Measurements from ENCODE around the gene PAQR8.
"Not testable (repeated sequence)": the region's sequence is repeated elsewhere in the genome, so short reads cannot be mapped to it uniquely, and the experiment has no call there.

Gene PAQR8

DNA sequence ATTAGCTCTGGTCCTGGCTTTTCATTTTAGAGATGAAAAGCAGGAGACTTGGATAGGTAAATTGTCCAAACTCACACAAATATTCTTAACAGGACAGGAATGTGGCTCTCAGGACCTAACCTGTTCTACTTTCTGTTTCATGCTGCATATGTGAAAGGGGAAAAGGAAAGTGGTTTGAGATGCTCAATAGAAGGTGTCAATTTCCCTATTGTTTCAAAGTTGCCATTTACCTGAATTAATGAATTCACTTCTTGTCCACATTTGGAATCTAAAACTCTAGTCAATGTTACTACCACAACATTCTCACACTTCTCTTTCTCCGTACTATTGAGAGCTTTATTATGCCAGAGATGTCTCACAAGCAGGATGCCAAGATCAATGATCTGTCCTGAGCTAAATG, 53.4 kb downstream of the PAQR8 start:
- no peak for DNase-seq

DNA sequence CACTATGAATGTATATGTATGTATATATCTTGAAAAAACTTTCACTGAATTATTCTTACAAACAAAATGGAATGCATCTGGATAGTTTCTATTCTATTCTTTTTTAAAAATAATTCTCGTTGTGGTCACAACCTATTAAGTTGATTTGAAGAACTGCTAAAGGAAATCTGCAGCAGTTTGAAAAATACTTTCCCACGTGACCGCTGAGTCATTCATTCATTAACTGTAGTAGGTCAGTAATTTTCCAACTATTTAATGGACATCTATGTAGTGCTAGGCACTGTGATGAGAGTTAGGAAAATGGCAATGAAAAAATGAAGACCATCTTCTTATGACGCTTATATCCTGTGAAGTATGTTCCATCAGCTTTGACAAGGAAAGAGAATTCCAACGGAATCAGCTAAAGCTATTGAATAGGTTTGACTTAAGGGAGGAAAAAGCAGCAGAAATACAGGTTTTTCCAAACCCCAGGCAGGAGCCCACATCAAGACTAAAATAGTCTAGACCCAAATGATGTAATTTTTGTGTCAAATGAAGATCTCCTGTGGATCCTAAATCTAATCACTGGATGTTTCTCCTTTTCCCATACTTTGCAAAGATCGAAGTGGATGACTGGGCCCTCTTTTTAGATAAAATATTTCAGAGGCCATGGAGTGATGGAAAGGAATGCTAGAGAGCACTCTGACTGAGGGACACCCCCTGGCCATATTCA, 54.1 kb downstream of the PAQR8 start:
- DNase-seq: no peak

DNA sequence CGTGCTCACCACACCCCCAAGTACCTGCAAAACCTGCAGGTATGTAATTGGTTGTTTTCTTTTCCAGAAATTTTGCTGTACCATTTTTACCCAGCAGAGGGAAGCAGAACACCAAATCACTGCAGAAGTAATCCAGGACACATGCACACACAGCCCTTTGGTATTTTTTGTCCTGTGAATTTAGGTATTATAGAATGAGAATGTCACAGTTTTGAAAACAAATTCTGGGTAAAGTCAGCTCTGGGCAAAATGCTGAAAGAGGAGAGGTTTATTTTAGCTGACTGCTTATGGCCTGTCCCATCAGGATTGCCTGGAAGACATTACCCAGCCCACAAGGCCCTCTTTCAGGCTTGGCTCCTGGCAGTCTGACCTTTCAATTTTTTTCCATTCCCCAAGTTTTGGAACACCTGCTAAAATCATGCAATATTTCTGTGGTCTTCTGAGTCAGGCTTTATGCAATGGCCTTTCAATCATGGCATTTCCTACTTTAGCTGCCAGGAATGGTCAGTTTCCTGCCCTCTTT, 54.7 kb downstream of the PAQR8 start:
- DNase-seq: no peak

DNA sequence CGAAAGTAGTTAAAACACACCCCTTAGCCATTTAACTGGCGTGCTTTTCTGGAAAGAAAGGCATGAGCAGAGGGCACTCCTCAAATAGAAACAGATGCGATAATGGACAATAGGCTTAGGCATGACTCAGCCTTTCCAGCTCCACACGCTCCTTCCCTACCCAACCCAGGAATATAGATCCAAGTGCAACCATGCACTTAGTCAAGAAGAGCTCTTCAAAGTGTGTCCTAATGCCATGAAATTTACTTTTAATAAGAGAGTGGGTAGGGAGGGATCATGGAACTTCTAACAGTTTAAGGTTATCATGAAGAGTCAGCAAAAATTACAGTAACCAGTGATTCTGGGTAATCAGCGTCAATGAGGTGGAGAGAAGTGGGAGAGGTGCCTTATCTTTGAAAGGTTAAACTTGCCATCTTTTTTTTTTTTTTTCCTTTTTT, 55.7 kb downstream of the PAQR8 start:
- DNase-seq: no peak

DNA sequence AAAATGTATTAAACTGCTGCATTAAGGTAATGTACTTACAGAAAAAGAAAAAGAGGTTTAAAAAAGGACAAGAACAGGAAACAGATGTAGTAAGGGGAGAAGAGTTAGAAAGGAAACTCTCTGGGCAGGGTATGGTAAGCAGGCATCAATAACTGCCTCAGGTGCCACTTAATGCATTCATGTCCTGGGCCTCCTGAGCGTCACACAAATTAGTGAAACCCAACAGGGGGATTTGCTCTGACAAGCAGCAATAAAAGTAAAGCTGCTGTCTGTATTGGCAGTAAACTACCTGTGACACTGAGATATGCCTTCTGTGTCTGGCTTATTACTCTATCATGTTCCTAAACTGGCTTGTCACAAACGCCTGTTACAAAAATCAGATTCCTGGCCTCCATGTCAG, 56.7 kb downstream of the PAQR8 start:
- DNase-seq: no peak

DNA sequence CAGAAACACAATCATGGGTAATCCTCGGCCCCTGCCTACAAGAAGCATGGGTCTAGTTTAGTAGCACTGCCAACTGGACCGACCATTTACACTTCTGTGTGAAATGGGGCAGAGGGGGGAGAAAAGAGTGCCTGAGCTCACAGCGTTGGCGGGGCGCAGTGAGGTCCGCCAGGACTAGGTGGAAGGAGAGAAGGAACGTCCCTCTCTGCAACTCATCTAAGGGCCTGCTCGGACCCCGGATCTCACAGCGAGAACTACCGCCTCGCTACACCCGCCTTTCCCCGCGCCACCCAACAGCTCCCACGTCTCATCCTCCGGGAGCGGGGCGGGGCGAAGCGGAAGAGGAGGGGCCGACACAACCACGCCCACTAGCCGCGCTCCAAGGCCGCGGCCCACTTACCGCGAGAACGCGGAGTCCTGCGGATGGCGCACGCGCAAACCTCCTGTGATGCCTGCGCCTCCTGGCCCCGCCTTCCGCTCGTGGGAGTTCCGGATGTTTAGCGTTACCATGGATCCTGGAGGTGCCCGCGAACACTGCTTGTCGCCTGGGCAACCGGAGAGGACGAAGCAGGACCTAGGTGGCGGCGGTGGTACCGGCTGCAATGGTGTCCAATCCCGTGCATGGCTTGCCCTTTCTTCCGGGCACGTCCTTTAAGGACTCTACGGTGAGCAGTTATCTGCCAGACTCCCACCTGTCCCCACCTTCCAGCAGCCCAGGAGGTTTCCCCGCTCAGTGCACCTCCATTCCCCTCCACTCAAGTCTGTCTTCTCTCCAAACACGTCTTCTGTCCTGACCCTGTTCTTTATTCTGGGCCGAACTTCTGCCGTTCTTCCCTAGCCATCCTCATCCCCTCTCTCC, 58.1 kb downstream of the PAQR8 start, which contains the start of gene EFHC1:
Gene EFHC1 (plus strand): TSS at position 534 of the 859 bp plus-strand sequence. CDS start 69 bp downstream, at position 603.
- DNase-seq: peak; percentile 100

DNA sequence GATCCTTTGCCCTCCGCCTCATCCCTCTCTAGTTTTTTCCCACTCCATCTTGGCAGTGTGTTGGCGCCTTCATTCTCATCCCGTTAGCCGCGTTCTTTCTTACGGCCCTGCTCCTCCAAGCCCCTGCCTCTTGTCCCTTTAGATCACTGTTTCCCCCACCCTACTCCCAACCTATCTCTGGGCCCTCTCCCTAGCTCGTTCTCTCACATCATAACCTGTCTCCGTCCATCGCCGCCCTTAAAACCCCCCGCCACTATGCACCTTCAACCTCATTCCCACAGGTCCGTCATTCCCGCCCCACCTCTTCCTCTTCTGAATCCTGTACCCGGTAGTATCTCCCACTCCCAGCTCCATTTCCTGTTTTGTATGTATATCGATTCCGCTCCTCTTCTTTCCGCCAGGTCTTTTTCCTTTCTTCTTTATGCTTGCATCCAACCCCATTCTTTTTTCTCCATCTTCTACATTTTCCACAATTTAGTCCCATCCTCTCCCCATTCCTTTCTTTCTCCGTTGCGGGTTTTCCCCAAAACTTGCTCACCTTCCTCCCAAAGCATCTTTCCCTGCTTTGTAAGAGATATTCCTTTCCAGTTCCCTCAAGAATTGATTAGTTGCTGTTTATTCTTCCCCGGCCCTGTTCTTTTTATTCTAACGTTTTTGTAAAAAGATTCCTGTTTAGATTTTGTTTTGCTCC, 58.9 kb downstream of the PAQR8 start:
- DNase-seq: peak; percentile 77

DNA sequence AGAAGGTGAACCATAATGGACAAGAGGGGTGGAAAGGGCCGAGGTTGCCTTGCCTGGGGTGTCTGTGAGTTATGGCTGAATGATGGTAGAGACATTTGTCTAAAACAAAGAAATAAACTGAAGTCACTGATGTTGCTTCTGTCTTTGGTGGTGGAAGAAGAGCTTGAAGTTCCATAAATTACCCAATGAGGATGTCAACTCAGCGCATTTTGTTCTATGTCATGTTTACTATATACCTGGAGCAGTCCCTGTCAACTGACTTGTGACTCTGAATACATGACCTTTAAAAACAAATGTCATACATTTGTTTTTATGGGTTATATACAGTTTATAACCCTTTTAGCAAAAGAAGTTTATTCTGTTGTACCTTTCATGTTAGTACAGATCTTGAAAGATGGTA, 60.2 kb downstream of the PAQR8 start:
- no peak for DNase-seq

DNA sequence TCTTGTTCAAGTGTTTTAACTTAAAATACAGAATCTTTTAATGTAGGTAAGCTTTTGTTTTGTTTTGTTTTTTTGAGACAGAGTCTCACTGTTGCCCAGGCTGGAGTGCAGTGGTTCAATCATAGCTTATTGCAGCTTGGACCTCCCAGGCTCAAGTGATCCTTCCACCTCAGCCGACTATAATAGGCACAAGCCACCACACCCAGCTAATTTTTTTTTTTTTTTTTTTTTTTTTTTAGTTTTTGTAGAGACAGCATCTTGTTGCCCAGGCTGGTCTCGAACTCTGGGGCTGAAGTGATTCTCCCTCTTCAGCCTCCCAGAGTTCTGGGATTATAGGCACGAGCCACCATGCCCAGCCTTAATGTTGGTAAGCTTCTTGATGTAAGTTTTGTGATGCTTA, 61.5 kb downstream of the PAQR8 start:
- DNase-seq: no peak

DNA sequence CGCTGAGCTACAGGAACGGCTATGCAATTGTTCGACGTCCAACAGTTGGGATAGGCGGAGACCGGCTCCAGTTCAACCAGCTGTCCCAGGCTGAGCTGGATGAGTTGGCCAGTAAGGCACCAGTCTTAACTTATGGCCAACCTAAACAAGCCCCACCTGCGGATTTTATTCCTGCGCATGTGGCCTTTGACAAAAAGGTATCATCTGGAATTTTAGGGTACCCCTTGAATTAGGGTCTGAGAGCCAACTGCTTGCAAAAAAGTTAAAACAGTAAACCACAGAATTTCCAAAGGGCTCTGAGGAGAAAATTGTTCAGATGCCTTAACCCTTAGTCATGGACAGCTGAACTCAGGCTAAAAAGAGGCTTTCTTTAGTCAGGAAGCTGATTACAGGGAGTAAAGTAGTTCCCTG, 62.0 kb downstream of the PAQR8 start:
- DNase-seq: no peak

DNA sequence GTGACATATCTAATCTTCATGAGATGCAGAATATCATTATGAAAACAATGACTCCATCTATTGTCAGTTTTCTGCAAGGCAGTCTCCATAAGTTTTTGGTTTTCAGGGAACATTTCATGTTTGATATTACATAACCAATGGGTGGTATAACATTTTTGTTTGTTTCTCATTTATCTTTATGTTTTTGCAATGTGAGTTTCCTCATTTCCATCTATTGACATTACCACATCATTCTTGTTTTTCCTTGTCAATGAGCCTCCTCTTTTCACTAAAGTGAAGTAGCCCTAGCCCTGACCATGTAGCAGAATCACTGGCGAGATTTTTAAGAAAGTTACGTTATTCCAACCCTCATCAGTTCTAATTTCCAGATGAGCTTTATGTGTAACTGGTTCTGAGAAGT, 62.6 kb downstream of the PAQR8 start:
- no peak for DNase-seq

DNA sequence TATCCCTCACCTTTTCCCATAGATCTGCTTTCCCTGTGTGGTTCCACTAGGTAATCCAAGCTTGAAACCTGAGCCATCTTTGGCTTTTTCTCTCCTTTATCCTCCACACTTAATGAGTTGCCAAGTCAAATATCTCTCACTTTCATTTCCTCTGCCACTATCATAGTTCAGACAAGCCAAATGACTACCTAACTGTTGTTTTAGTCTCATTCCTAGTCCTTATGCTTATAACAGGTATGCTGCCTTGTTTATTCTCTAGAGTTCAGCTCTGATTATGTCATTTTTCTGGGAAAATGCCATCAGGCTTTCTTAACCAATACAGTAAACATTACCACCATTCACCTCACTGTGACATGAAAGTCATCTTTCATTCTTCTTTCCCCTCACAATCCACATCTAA, 64.7 kb downstream of the PAQR8 start:
- no peak for DNase-seq

DNA sequence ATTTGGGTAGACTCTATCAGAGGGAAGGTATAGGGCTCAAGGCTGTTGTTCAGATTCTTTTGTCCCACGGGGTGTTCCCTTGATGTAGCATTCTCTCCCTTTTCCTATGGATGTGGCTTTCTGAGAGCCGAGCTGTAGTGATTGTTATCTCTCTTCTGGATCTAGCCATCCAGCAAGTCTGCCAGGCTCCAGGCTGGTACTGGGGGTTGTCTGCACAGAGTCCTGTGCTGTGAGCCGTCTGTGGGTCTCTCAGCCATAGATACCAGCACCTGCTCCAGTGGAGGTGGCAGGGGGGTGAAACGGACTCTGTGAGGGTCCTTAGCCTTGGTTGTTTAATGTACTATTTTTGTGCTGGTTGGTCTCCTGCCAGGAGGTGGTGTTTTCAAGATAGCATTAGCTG, 71.3 kb downstream of the PAQR8 start:
- DNase-seq: not testable (repeated sequence)

DNA sequence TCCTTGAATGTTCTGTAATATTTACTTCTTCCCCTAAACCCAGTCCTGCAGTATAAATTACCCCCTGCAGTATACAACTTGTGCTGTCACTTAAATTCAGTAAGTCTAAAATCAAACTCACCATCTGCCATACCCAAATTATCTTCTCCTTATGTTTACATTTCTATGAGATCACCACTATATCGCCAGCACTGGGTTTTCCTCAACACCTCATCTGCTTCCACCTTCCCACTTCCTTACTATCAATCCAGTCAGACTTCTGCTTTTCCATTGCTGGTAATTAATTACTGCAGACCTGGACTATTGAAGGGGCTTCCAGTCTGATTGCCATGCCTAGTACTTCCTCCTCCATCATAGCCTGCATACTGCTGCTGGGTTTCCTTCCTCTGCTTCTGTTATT, 73.4 kb downstream of the PAQR8 start:
- DNase-seq: no peak

DNA sequence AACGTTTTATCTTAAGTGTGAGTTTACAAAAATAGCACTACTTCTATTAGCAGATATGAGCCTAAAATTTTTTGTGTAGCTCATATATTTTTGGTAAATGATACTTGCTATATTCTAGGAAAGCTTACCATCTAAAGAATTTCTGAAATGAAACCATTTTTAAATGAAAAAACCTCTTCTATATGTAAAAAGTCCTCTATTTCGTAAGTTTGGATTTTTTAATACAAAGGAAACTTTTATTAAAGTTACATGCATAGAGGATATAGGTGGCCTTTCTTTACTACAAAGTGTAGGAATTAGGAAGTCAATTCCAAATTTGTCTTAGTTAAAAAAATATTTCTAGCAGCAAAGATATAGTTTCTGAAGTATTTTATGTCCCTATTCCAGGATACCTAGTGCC, 77.0 kb downstream of the PAQR8 start:
- no peak for DNase-seq

DNA sequence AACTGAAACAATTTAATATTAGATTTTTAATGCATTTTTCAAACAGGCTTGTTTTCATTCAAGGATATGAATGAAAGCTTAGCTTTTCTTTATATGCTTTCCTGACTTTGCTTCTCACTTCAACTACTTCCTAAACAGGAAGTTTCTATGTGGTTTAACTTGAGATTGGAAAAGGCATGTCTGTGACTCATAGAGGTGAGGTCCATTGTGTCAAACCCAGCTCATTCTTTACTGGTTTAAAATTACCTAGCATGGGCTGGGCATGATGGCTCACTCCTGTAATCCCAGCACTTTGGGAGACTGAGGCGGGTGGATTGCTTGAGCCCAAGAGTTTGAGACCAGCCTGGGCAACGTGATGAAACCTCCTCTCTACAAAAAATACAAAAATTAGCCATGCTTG, 92.6 kb downstream of the PAQR8 start:
- no peak for DNase-seq

DNA sequence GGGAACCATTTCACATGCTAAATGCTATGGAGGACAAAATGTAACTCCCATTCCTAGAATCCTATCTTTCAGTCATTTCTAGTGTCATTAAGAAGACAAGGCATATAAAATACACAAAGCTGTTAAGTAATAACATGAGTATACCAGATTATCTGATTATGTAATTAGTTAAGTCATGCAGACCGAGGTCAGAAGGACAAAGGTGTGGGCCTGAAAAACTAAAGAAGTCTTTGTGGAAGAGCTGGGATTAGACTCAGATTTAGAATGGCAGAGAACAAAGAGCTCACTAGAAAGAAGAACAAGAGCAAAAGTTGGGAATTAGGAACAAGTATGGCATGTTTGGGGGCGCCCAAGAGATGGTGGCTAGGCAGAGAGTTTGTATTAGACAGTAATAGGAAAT, 95.1 kb downstream of the PAQR8 start:
- no peak for DNase-seq

Measured in right forelimb (tissue), 1 donor.